IMR-90 (cell line): ENCODE measurements around the gene IL1RAPL1. TPM values are rescaled to one million over a fixed set of nuclear protein-coding genes. Genes with fewer than 3 reads are reported as not detected.

ENCODE experiments used
- ATAC-seq: fragments of 200-7000 bp; cut with Tn5 transposase; 2 replicates; pipeline ENCODE4 v1.9.1; 2020; ENCODE audit warnings: low read depth, mild to moderate bottlenecking, moderate library complexity
- BruUV-seq: library from RNA; stranded (reverse); fragments of 400-500 nt; replicated peaks from 2 replicates; lab custom pipeline; 2021; lab: Mats Ljungman, UMichigan
- CTCF ChIA-PET: fragments of 300-600 bp; formaldehyde crosslinking; extraction: SDS; loops from one replicate; lab custom pipeline; 2021; ENCODE audit warnings: antibody characterized with exemption; lab: Yijun Ruan, JAX
- POLR2A ChIA-PET: fragments of 300-600 bp; sonication (Branson Sonifier 250); formaldehyde crosslinking; loops from one replicate; lab custom pipeline; 2022; ENCODE audit warnings: antibody characterized with exemption; ENCODE audit not compliant: unreplicated experiment; lab: Charles Lee
- DNase-seq: peaks from one replicate; pipeline ENCODE4 v3.0.0; 2013
- H2AFZ ChIP-seq: replicated peaks from 2 replicates; pipeline ENCODE3; 2013; ENCODE audit warnings: low read length, mild to moderate bottlenecking; ENCODE audit not compliant: poor library complexity
- H2AK5ac ChIP-seq: 2 replicates; pipeline ENCODE4 v1.6.1; 2013; ENCODE audit warnings: low read depth, low read length, inconsistent platforms
- H2AK9ac ChIP-seq: replicated peaks from 2 replicates; pipeline ENCODE3; 2013; ENCODE audit warnings: mild to moderate bottlenecking, low read depth, low read length, moderate library complexity; ENCODE audit not compliant: poor library complexity
- H2BK120ac ChIP-seq: 2 replicates; pipeline ENCODE4 v1.6.1; 2013; ENCODE audit warnings: low read depth, low read length, inconsistent platforms
- H2BK15ac ChIP-seq: 3 replicates; pipeline ENCODE4 v1.6.1; 2013; ENCODE audit warnings: low read depth, low read length, inconsistent platforms
- H2BK20ac ChIP-seq: 2 replicates; pipeline ENCODE4 v1.6.1; 2013; ENCODE audit warnings: low read depth, mild to moderate bottlenecking, inconsistent platforms, low read length, moderate library complexity
- H2BK5ac ChIP-seq: 2 replicates; pipeline ENCODE4 v1.6.1; 2013; ENCODE audit warnings: mild to moderate bottlenecking, low read depth, low read length, inconsistent platforms; ENCODE audit not compliant: poor library complexity, severe bottlenecking
- H3K14ac ChIP-seq: replicated peaks from 2 replicates; pipeline ENCODE4 v1.6.1; 2013; ENCODE audit warnings: low read depth, low read length, inconsistent platforms
- H3K18ac ChIP-seq: 2 replicates; pipeline ENCODE4 v1.6.1; 2013; ENCODE audit warnings: low read depth, low read length, control low read depth
- H3K23ac ChIP-seq: 2 replicates; pipeline ENCODE4 v1.6.1; 2013; ENCODE audit warnings: low read depth, low read length, inconsistent platforms
- H3K27ac ChIP-seq: 2 replicates; pipeline ENCODE4 v1.5.1; 2013; ENCODE audit warnings: mild to moderate bottlenecking, control low read depth, low read length; ENCODE audit not compliant: insufficient read depth
- H3K27me3 ChIP-seq: 2 replicates; pipeline ENCODE4 v1.6.1; 2013; ENCODE audit warnings: low read length; ENCODE audit not compliant: control insufficient read depth, insufficient read depth
- H3K36me3 ChIP-seq: 2 replicates; pipeline ENCODE4 v1.6.1; 2013; ENCODE audit warnings: low read length, mixed read lengths; ENCODE audit not compliant: control insufficient read depth, insufficient read depth
- H3K4ac ChIP-seq: 2 replicates; pipeline ENCODE4 v1.6.1; 2013; ENCODE audit warnings: low read depth, low read length, inconsistent platforms
- H3K4me1 ChIP-seq: 2 replicates; pipeline ENCODE4 v1.6.1; 2013; ENCODE audit warnings: low read length, mixed read lengths; ENCODE audit not compliant: control insufficient read depth, insufficient read depth
- H3K4me2 ChIP-seq: 2 replicates; pipeline ENCODE4 v1.6.1; 2013; ENCODE audit warnings: low read depth, mild to moderate bottlenecking, control low read depth, low read length, moderate library complexity
- H3K4me3 ChIP-seq: 2 replicates; pipeline ENCODE4 v1.5.1; 2013; ENCODE audit warnings: low read depth, mild to moderate bottlenecking, control low read depth, low read length, moderate library complexity; ENCODE audit not compliant: insufficient read depth
- H3K56ac ChIP-seq: 2 replicates; pipeline ENCODE4 v1.6.1; 2013; ENCODE audit warnings: low read length, inconsistent platforms; ENCODE audit not compliant: insufficient read depth; ENCODE audit errors: extremely low read depth
- H3K79me1 ChIP-seq, 2 experiments: 2 replicates each; pipeline ENCODE4 v1.6.1; 2013; ENCODE audit warnings: low read length in 2 of 2, inconsistent platforms in 1 of 2, low read depth in 1 of 2
- H3K9ac ChIP-seq: 2 replicates; pipeline ENCODE4 v1.6.1; 2013; ENCODE audit warnings: low read depth, low read length, control low read depth
- H3K9me1 ChIP-seq: 2 replicates; pipeline ENCODE4 v1.6.1; 2013; ENCODE audit warnings: low read length, inconsistent platforms; ENCODE audit not compliant: insufficient read depth
- H3K9me3 ChIP-seq: 2 replicates; pipeline ENCODE4 v1.6.1; 2013; ENCODE audit warnings: low read length; ENCODE audit not compliant: control insufficient read depth, insufficient read depth
- H4K20me1 ChIP-seq: 2 replicates; pipeline ENCODE4 v1.6.1; 2013; ENCODE audit warnings: low read length, inconsistent platforms; ENCODE audit not compliant: insufficient read depth
- H4K5ac ChIP-seq: 2 replicates; pipeline ENCODE4 v1.6.1; 2013; ENCODE audit warnings: mild to moderate bottlenecking, low read depth, low read length, control low read depth
- H4K8ac ChIP-seq, 2 experiments: 2 replicates each; pipeline ENCODE4 v1.6.1; 2013; ENCODE audit warnings: low read depth in 2 of 2, low read length in 2 of 2, control low read depth in 1 of 2, inconsistent platforms in 1 of 2
- H4K91ac ChIP-seq: 2 replicates; pipeline ENCODE4 v1.6.1; 2013; ENCODE audit warnings: low read depth, low read length, inconsistent platforms; ENCODE audit not compliant: insufficient read depth
- FOS ChIP-seq: fragments of 150-350 bp; IDR thresholded peaks from 2 replicates; pipeline ENCODE4 v1.6.1; 2016; ENCODE audit warnings: low read depth, low read length
- RFX5 ChIP-seq: IDR thresholded peaks from 2 replicates; pipeline ENCODE4 v1.8.0; 2012; ENCODE audit warnings: low read depth, mild to moderate bottlenecking, low read length, moderate library complexity
- WGBS, 2 experiments: methylation state at CpG; one replicate each; pipeline versions ENCODE4 v1.1.5 to v1.1.7; 2013; ENCODE audit warnings: missing lambda C conversion rate in 2 of 2; ENCODE audit not compliant: insufficient read length in 1 of 2; ENCODE audit errors: extremely low coverage in 2 of 2; 5-methylcytosine and 5-hydroxymethylcytosine counted together
- dilution Hi-C: fragments of 300-500 bp; cut with HindIII; formaldehyde crosslinking; loops from one replicate; pipeline ENCODE4 v1.14.3; 2018; ENCODE audit warnings: low sequenced_read_pairs; ENCODE audit not compliant: unreplicated experiment
- in situ Hi-C: fragments of 300-500 bp; cut with MboI; formaldehyde crosslinking; loops from 3 replicates; pipeline ENCODE4 v1.14.3; 2019; ENCODE audit warnings: low sequenced_read_pairs, inconsistent platforms, mixed read lengths
- intact Hi-C: fragments of 100-400 bp; cut with micrococcal nuclease; formaldehyde crosslinking; loops from 2 replicates; pipeline ENCODE4 v1.10.0; 2022
- polyA plus RNA-seq, 3 experiments: library from polyadenylated mRNA; depleted of rRNA; stranded (reverse); fragments of >200 nt; gene quantifications; 2 replicates each; pipeline ENCODE4 v1.2.3, GENCODE V29; 2012; ENCODE audit warnings: low replicate concordance in 1 of 3
- total RNA-seq: library from RNA; depleted of rRNA; stranded (reverse); fragments of >200 nt; gene quantifications from 2 replicates; pipeline ENCODE4 v1.2.3, GENCODE V29; 2012
- TF ChIP-seq, protein P1 (sequence below): fragments of 150-350 bp; IDR thresholded peaks from 2 replicates; pipeline ENCODE4 v1.6.1; 2016; ENCODE audit warnings: low read depth, mild to moderate bottlenecking, low read length, moderate library complexity, borderline replicate concordance

IL1RAPL1 gene
- total and polyA plus RNA-seq, 2 of the 4 experiments (the other 2 are of a cell fraction) = 1.5 to 9.0 TPM

DNA sequence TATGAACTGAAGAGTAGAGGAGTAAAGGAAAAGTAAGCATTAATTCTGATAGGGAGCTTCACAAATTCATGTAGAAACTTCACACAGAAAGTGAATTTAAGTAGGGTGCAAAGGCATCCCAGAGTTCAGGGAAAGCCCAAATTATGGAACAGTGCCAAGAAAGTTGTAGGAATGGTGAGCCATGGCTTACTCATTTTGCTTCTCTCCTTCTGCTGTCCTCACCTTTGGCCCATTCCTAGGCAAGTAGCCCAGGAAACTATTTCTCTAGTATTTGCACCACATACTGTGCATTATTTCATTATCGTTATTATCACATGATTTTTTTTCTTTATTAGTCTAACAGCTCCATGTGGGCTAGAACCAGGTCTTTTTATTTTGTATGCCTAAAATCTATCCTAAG lies 34.9 kb upstream of the IL1RAPL1 start:
- H2BK120ac ChIP-seq = no peak overlapping the region
- no peak overlapping the region for H4K5ac ChIP-seq
- no peak overlapping the region for H3K27ac ChIP-seq
- H2BK15ac ChIP-seq = no peak overlapping the region
- ATAC-seq (no peak), DNase-seq (peak; percentile 16)
- H2AFZ ChIP-seq = no peak overlapping the region
- H3K4me2 ChIP-seq = no peak overlapping the region
- no peak overlapping the region for H4K91ac ChIP-seq
- H3K4ac ChIP-seq = no peak overlapping the region
- no peaks in the 10 kb centered on the region for H3K79me1 ChIP-seq
- no peaks in the 10 kb centered on the region for H3K9me3 ChIP-seq
- H2BK20ac ChIP-seq = no peak overlapping the region
- no peak overlapping the region for H2BK5ac ChIP-seq
- POLR2A ChIA-PET = no interaction called here
- H3K14ac ChIP-seq = no peak overlapping the region
- no peak overlapping the region for H3K18ac ChIP-seq
- TF ChIP-seq FOS = no peak
- TF ChIP-seq, protein P1, sequence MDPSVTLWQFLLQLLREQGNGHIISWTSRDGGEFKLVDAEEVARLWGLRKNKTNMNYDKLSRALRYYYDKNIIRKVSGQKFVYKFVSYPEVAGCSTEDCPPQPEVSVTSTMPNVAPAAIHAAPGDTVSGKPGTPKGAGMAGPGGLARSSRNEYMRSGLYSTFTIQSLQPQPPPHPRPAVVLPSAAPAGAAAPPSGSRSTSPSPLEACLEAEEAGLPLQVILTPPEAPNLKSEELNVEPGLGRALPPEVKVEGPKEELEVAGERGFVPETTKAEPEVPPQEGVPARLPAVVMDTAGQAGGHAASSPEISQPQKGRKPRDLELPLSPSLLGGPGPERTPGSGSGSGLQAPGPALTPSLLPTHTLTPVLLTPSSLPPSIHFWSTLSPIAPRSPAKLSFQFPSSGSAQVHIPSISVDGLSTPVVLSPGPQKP = no peak
- TF ChIP-seq RFX5 = no peak
- H2AK9ac ChIP-seq = no peak overlapping the region
- WGBS, 2 experiments = no CpG with 5 or more reads among the region's 1 CpG
- H3K9me1 ChIP-seq = no peaks in the 10 kb centered on the region
- H2AK5ac ChIP-seq = no peak overlapping the region
- BruUV-seq = no TSS peak
- intact Hi-C loops (no loop called here), in situ Hi-C loops (no loop called here), dilution Hi-C loops (no loop called here)
- H3K36me3 ChIP-seq = no peaks in the 10 kb centered on the region
- no peak overlapping the region for H3K56ac ChIP-seq
- H4K8ac ChIP-seq = no peak overlapping the region
- no peak overlapping the region for H3K4me3 ChIP-seq
- CTCF ChIA-PET = no interaction called here
- H3K27me3 ChIP-seq = no peaks in the 10 kb centered on the region
- H4K20me1 ChIP-seq = no peaks in the 10 kb centered on the region
- H3K4me1 ChIP-seq = no peaks in the 10 kb centered on the region
- H3K23ac ChIP-seq = no peak overlapping the region
- H3K9ac ChIP-seq = no peak overlapping the region
